ENCODE data around the gene PLAC1.
A peak's percentile ranks its signal among the peaks of the same experiment; 100 is the strongest.

The PLAC1 gene

DNA sequence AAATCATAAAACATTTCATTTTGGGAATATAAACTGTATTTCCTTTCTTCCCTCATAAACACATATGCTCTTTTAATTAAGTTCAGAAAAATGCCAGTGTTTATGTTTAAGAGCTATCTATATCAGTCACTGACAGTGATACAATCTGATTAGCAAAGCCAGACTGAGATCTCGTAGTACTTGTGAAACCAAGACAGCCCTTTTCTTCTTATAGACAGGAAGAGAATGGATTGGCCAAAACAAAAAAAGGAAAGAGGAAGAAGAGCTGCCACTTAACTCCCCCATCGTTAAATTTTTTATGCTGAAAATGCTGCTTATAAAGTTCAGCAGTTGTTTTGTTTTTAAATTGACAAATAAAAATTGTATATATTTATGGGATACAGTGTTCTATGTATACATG lies 87.4 kb downstream of the PLAC1 start:
- H3K9me3 ChIP-seq (ENCODE audit: insufficient read depth, low read depth, low read length) = no peaks in the 10 kb centered on the region

DNA sequence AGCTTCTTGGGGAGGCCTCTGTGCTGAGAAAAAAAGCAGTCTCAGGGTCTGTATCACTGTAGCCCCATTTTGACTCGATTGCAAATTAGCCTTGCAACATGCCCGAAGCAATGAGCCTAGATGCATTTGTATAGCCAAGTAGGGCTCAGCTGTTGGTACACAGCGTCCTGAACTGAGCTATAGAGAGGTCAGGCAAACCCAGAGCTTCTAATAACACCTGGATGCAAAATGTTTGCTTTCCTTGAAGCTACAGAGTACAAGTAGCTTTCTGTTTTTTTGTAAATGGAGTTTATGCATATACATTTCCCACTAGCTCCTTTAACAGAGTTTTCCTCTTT lies 87.8 kb downstream of the PLAC1 start:
- no peak overlapping the region for H3K4me3 ChIP-seq (ENCODE audit: low read length)
- H3K4me1 ChIP-seq (ENCODE audit: insufficient read depth, low read length) = peaks cover 14% of the 10 kb centered on the region; the same call in 1 of the 2 replicates
- no peaks in the 10 kb centered on the region for H3K9me3 ChIP-seq (ENCODE audit: insufficient read depth, low read depth, low read length)
- no peak overlapping the region for H3K9ac ChIP-seq (ENCODE audit: low read depth, low read length)
- peaks cover 4% of the 10 kb centered on the region; the same call in 1 of the 2 replicates for H3K27me3 ChIP-seq (ENCODE audit: insufficient read depth, low read length)
- H3K36me3 ChIP-seq (ENCODE audit: insufficient read depth, low read depth, low read length) = no peaks in the 10 kb centered on the region
- no peak overlapping the region for H3K27ac ChIP-seq (ENCODE audit: low read length)

More for the DNA sequence above, 87.4 kb downstream of the PLAC1 start:
- Histone ChIP-seq H3K4me1 (ENCODE audit: insufficient read depth, low read length) (peaks cover 14% of the 10 kb centered on the region; the same call in 1 of the 2 replicates), H3K27me3 (ENCODE audit: insufficient read depth, low read length) (peaks cover 4% of the 10 kb centered on the region; the same call in 1 of the 2 replicates), H3K9ac (ENCODE audit: low read depth, low read length) (no peak overlapping the region), H3K36me3 (ENCODE audit: insufficient read depth, low read depth, low read length) (no peaks in the 10 kb centered on the region), H3K4me3 (ENCODE audit: low read length) (no peak overlapping the region), H3K27ac (ENCODE audit: low read length) (no peak overlapping the region)

DNA sequence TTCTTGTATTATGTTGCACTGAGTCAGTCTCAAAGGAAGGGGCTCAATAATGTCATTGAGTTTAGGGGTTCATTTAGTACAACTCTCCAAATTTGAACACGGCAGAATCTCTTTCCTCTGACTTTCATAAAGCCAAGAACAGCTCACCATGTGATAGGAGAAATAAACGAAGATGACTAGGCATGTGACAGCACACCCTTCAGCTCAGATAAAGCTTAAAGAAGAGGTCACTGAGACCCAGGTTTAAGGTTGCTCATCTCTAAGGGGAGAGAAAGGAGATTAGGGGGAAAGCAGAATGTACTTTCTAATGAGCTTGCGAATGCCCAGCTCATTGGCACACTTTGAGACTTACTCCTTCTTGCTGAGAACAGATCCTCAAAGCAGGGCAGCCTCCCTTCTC lies 89.0 kb downstream of the PLAC1 start:
- no peak overlapping the region for H3K27ac ChIP-seq (ENCODE audit: low read length)
- H3K36me3 ChIP-seq (ENCODE audit: insufficient read depth, low read depth, low read length) = no peaks in the 10 kb centered on the region
- no peaks in the 10 kb centered on the region for H3K9me3 ChIP-seq (ENCODE audit: insufficient read depth, low read depth, low read length)
- no peak overlapping the region for H3K9ac ChIP-seq (ENCODE audit: low read depth, low read length)
- no peak overlapping the region for H3K4me3 ChIP-seq (ENCODE audit: low read length)
- peaks cover 14% of the 10 kb centered on the region; the same call in 1 of the 2 replicates for H3K4me1 ChIP-seq (ENCODE audit: insufficient read depth, low read length)
- H3K27me3 ChIP-seq (ENCODE audit: insufficient read depth, low read length) = peaks cover 4% of the 10 kb centered on the region; the same call in 1 of the 2 replicates

- H3K27me3 ChIP-seq (ENCODE audit: insufficient read depth, low read length) = peaks cover 4% of the 10 kb centered on the region; the same call in 1 of the 2 replicates
- no peaks in the 10 kb centered on the region for H3K9me3 ChIP-seq (ENCODE audit: insufficient read depth, low read depth, low read length)
- no peaks in the 10 kb centered on the region for H3K36me3 ChIP-seq (ENCODE audit: insufficient read depth, low read depth, low read length)
- no peak overlapping the region for H3K9ac ChIP-seq (ENCODE audit: low read depth, low read length)
- H3K4me1 ChIP-seq (ENCODE audit: insufficient read depth, low read length) = peaks cover 14% of the 10 kb centered on the region; the same call in 1 of the 2 replicates
- H3K27ac ChIP-seq (ENCODE audit: low read length) = no peak overlapping the region
- no peak overlapping the region for H3K4me3 ChIP-seq (ENCODE audit: low read length)
These were observed 89.8 kb downstream of the PLAC1 start for GRCh38 chrX:134568285-134569016.

GRCh38 chrX:134566506-134566905 lies 91.8 kb downstream of the PLAC1 start:
- Histone ChIP-seq H3K27ac (ENCODE audit: low read length) (no peak overlapping the region), H3K27me3 (ENCODE audit: insufficient read depth, low read length) (peaks cover 4% of the 10 kb centered on the region; the same call in 1 of the 2 replicates)

DNA sequence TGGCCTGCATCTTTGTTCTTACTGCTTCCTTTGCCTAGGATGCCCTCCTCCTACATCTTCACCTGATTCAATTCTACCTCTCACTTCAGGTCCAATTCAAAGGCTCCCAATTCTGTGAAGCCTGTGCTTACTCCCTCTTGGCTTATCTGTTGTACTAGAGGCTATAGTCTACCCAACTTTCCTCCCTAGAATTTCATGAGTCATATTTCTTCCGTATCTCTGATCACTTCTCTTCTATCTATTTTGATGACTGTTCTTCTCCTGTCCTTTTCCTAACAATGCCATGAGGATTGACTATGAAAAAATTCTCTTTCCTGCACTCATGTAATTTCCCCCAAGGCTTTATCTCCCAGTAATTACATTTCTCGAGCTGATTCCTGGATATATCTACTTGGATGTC lies 96.3 kb downstream of the PLAC1 start:
- no peaks in the 10 kb centered on the region for H3K27me3 ChIP-seq (ENCODE audit: insufficient read depth, low read length)

More at GRCh38 chrX:134566506-134566905, 91.8 kb downstream of the PLAC1 start:
- Histone ChIP-seq H3K9ac (ENCODE audit: low read depth, low read length) (no peak overlapping the region), H3K36me3 (ENCODE audit: insufficient read depth, low read depth, low read length) (no peaks in the 10 kb centered on the region), H3K9me3 (ENCODE audit: insufficient read depth, low read depth, low read length) (no peaks in the 10 kb centered on the region), H3K4me1 (ENCODE audit: insufficient read depth, low read length) (peaks cover 10% of the 10 kb centered on the region; the same call in 1 of the 2 replicates), H3K4me3 (ENCODE audit: low read length) (no peak overlapping the region)

GRCh38 chrX:134558133-134558532 lies 100.1 kb downstream of the PLAC1 start:
- Histone ChIP-seq H3K36me3 (ENCODE audit: insufficient read depth, low read depth, low read length) (no peaks in the 10 kb centered on the region), H3K27ac (ENCODE audit: low read length) (no peak overlapping the region), H3K4me3 (ENCODE audit: low read length) (no peak overlapping the region), H3K4me1 (ENCODE audit: insufficient read depth, low read length) (peaks cover 4% of the 10 kb centered on the region; the same call in 1 of the 2 replicates), H3K9ac (ENCODE audit: low read depth, low read length) (no peak overlapping the region), H3K27me3 (ENCODE audit: insufficient read depth, low read length) (peaks cover 10% of the 10 kb centered on the region; the same call in 1 of the 2 replicates), H3K9me3 (ENCODE audit: insufficient read depth, low read depth, low read length) (no peaks in the 10 kb centered on the region)

More for the DNA sequence above, 96.3 kb downstream of the PLAC1 start:
- no peaks in the 10 kb centered on the region for H3K9me3 ChIP-seq (ENCODE audit: insufficient read depth, low read depth, low read length)
- peaks cover 4% of the 10 kb centered on the region; the same call in 1 of the 2 replicates for H3K4me1 ChIP-seq (ENCODE audit: insufficient read depth, low read length)
- no peak overlapping the region for H3K4me3 ChIP-seq (ENCODE audit: low read length)
- no peak overlapping the region for H3K9ac ChIP-seq (ENCODE audit: low read depth, low read length)
- H3K36me3 ChIP-seq (ENCODE audit: insufficient read depth, low read depth, low read length) = no peaks in the 10 kb centered on the region
- no peak overlapping the region for H3K27ac ChIP-seq (ENCODE audit: low read length)

DNA sequence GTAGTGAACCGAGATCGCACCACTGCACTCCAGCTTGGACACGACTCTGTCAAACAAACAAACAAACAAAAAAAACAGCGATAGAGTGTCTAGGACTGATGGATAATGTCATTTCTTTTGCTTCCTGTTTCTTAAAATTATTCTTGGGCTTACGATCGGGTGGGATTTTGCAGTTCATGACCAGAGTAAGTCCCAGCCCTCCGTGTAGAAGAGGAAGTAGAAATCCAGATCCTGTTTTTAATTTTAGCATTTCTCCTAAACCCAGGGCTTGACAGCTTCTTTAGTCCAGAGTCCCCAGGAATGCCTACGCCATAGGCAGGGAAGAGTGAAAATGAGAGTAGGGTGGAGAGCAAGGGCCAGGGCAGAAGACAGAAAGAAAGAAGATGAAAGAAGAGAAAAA lies 104.0 kb downstream of the PLAC1 start:
- no peak overlapping the region for H3K4me3 ChIP-seq (ENCODE audit: low read length)

DNA sequence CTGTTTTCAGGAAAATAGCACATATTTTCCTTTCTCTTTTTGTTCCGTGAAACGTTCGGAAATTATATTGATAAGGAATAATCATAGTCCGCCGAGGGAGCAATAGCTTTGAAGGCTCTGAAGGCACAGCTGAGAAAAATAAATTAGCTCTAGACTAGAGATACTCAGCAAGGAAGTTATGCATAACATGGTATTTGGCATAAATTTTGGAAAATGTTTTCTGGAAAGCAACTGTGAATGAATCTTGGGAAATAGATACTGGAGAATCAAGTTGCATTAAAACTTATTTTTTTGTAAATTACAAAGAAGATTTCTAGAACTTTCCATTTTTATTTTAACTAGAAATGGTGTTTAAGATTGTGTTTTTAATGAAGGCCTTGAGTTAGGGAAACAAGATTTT lies 105.9 kb downstream of the PLAC1 start:
- peaks cover 61% of the 10 kb centered on the region for H3K27me3 ChIP-seq (ENCODE audit: insufficient read depth, low read length)

More for the DNA sequence above, 104.0 kb downstream of the PLAC1 start:
- Histone ChIP-seq H3K4me1 (ENCODE audit: insufficient read depth, low read length) (peaks cover 15% of the 10 kb centered on the region), H3K9ac (ENCODE audit: low read depth, low read length) (no peak overlapping the region), H3K9me3 (ENCODE audit: insufficient read depth, low read depth, low read length) (no peaks in the 10 kb centered on the region), H3K27ac (ENCODE audit: low read length) (no peak overlapping the region), H3K27me3 (ENCODE audit: insufficient read depth, low read length) (peaks cover 46% of the 10 kb centered on the region), H3K36me3 (ENCODE audit: insufficient read depth, low read depth, low read length) (no peaks in the 10 kb centered on the region)

GRCh38 chrX:134551376-134552048 lies 106.8 kb downstream of the PLAC1 start:
- Histone ChIP-seq H3K27ac (ENCODE audit: low read length) (no peak overlapping the region), H3K4me1 (ENCODE audit: insufficient read depth, low read length) (peaks cover 10% of the 10 kb centered on the region), H3K9me3 (ENCODE audit: insufficient read depth, low read depth, low read length) (no peaks in the 10 kb centered on the region), H3K27me3 (ENCODE audit: insufficient read depth, low read length) (peaks cover 70% of the 10 kb centered on the region), H3K4me3 (ENCODE audit: low read length) (peak overlapping the region; percentile 78), H3K36me3 (ENCODE audit: insufficient read depth, low read depth, low read length) (no peaks in the 10 kb centered on the region), H3K9ac (ENCODE audit: low read depth, low read length) (no peak overlapping the region)

More for the DNA sequence above, 105.9 kb downstream of the PLAC1 start:
- Histone ChIP-seq H3K4me3 (ENCODE audit: low read length) (no peak overlapping the region), H3K36me3 (ENCODE audit: insufficient read depth, low read depth, low read length) (no peaks in the 10 kb centered on the region), H3K4me1 (ENCODE audit: insufficient read depth, low read length) (peaks cover 13% of the 10 kb centered on the region), H3K9me3 (ENCODE audit: insufficient read depth, low read depth, low read length) (no peaks in the 10 kb centered on the region), H3K9ac (ENCODE audit: low read depth, low read length) (no peak overlapping the region), H3K27ac (ENCODE audit: low read length) (no peak overlapping the region)

- no peak overlapping the region for H3K27ac ChIP-seq (ENCODE audit: low read length)
- no peaks in the 10 kb centered on the region for H3K36me3 ChIP-seq (ENCODE audit: insufficient read depth, low read depth, low read length)
- H3K4me1 ChIP-seq (ENCODE audit: insufficient read depth, low read length) = peaks cover 16% of the 10 kb centered on the region
- no peaks in the 10 kb centered on the region for H3K9me3 ChIP-seq (ENCODE audit: insufficient read depth, low read depth, low read length)
- peak overlapping the region; percentile 78 for H3K4me3 ChIP-seq (ENCODE audit: low read length)
- H3K27me3 ChIP-seq (ENCODE audit: insufficient read depth, low read length) = peaks cover 94% of the 10 kb centered on the region
- H3K9ac ChIP-seq (ENCODE audit: low read depth, low read length) = peak overlapping the region; percentile 68; the same call in 1 of the 2 replicates
These were observed 109.7 kb downstream of the PLAC1 start for GRCh38 chrX:134548257-134549201.
